Vagina (tissue), 2 donors: Measurements from ENCODE around the gene CCT8.

ENCODE experiments used
- POLR2A ChIP-seq, 2 donors: fragments of 450-650 bp; IDR thresholded peaks; one replicate each; pipeline ENCODE4 v1.6.1; 2017; ENCODE audit warnings: antibody characterized with exemption in 2 of 2, mild to moderate bottlenecking in 2 of 2, moderate library complexity in 2 of 2
- POLR2AphosphoS5 ChIP-seq, 2 donors: sonication (generic); formaldehyde crosslinking; IDR thresholded peaks; one replicate each; pipeline ENCODE4 v1.9.0; 2017; ENCODE audit warnings: antibody characterized with exemption in 2 of 2, mild to moderate bottlenecking in 2 of 2, low read depth in 1 of 2; ENCODE audit not compliant: insufficient read depth in 1 of 2
- TF ChIP-seq, protein P1 (sequence below), 3 experiments: fragments of 450-650 bp in 2 of 3; fragments of 200-600 bp in 1 of 3; sonication (generic) in 1 of 3; IDR thresholded peaks; one replicate each; pipeline ENCODE4 v1.5.1; 2017 to 2019; ENCODE audit warnings: antibody characterized with exemption in 3 of 3, mild to moderate bottlenecking in 2 of 3, moderate library complexity in 2 of 3

DNA sequence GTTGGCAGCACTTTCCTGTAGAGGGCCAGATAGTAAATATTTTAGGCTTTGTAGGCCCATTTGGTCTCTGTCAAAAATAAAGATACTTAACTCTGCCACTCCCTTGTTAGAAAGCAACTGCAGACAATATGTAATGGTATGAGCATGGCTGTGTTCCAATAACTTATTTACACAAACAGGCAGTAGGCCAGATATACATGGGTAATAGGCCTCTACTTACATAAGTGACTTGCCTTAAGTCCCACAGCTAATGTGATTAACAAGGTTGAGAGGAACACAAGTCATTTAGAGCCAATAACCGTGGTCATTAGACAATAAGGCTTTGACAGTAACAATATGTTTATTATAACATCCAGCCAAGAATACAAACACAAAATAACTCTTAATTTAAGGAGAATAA is 17.4 kb downstream of the CCT8 start:
- no peak for TF ChIP-seq POLR2A (IDR thresholded peaks at IDR 0.05)
- TF ChIP-seq, protein P1, sequence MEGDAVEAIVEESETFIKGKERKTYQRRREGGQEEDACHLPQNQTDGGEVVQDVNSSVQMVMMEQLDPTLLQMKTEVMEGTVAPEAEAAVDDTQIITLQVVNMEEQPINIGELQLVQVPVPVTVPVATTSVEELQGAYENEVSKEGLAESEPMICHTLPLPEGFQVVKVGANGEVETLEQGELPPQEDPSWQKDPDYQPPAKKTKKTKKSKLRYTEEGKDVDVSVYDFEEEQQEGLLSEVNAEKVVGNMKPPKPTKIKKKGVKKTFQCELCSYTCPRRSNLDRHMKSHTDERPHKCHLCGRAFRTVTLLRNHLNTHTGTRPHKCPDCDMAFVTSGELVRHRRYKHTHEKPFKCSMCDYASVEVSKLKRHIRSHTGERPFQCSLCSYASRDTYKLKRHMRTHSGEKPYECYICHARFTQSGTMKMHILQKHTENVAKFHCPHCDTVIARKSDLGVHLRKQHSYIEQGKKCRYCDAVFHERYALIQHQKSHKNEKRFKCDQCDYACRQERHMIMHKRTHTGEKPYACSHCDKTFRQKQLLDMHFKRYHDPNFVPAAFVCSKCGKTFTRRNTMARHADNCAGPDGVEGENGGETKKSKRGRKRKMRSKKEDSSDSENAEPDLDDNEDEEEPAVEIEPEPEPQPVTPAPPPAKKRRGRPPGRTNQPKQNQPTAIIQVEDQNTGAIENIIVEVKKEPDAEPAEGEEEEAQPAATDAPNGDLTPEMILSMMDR (IDR thresholded peaks at IDR 0.05) = no peak
- TF ChIP-seq POLR2AphosphoS5 (IDR thresholded peaks at IDR 0.05; ENCODE audit: insufficient read depth in 1 of 2, low read depth in 1 of 2) = no peak
